ENCODE measurements around the gene CLDN12.
A peak's percentile ranks its signal among the peaks of the same experiment; 100 is the strongest.

CLDN12 gene

GRCh38 chr7:90403174-90404113, at the start of gene CLDN12:
CLDN12 (plus strand) TSS chr7:90403461; CDS start chr7:90412677, 9,216 bp downstream.
- DNase-seq (ENCODE audit: low spot score): peak; percentile 57

DNA sequence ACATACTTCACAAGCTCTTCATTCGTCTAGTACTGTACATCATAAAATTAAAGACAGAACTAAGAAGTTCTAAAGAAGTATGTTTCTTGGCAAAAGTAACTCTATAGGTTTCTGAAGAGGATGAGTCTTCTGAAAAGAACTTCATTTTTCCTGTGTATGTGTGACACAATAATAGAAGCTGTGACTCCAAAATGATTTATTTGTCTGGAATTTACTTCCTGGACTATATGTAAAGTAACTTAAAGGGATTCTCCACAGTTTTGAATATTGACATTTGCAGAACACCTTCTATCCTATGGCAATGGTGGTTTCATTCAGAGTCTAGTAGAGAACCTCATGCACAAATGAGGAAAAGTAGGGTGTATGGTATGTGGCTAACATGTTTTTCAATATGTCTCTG, 19.8 kb upstream of the CLDN12 start:
- no peak for DNase-seq (ENCODE audit: low spot score)

DNA sequence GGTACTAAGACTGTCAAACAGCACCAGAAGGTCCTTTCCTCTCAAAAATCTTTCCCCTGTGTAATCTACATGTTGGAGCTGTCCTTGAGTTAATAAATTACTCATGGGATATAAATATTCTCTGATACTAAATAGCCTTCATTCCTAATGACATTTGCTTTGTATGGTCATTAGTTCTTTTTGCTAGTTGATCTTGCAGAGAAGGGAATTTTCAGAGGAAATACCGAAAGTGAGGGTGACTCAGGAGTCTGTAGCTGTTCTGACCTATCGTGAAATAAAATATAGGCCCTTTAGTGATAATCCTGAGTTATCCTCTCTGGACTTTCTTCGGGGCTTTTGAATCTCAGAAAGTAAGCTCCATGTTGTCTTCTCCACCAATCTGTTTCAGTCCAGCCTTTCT, 19.4 kb upstream of the CLDN12 start:
- DNase-seq (ENCODE audit: low spot score): no peak

DNA sequence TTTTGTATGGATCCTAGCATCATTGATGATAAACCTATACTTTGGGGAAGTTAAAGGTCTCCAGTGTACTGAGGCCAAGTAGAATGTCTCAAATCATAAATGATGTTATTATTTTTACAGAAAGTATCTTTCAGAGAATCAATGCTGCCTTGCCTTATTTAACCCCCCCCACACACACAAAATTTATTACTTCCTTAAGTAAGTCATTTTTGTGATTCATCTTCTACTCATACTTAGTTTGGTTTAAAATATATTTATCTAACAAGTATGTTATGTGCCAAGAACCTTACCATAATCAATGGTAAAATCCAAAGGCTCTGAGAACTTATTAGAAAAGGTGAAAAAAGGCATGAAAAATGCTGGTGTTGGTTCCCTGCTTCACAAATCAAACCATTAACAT, 18.8 kb upstream of the CLDN12 start:
- no peak for DNase-seq (ENCODE audit: low spot score)

- DNase-seq (ENCODE audit: low spot score): no peak
Observed at GRCh38 chr7:90387470-90388240, 15.6 kb upstream of the CLDN12 start.

DNA sequence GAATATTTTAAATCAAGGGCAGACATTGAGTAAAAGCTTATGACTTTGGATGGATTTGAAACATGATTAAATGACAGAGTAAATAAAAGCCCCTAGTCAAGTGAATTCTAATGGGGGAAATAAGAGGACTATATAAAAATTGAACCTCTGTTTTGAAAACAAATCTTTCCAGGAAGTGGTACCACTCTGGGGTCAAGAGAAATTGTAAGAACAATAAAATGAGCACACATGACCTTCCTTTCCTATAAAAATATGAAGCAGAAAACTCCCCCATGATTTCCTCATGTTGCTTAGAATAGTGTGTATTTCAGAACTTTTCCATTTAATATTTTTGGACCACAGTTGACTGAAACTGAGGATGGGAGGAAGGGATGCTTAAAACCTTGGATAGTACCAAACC, 12.3 kb upstream of the CLDN12 start:
- DNase-seq (ENCODE audit: low spot score): no peak

- DNase-seq (ENCODE audit: low spot score): no peak
Observed at GRCh38 chr7:90391488-90391887, 11.8 kb upstream of the CLDN12 start.

- DNase-seq (ENCODE audit: low spot score): no peak
Observed at GRCh38 chr7:90396420-90396819, 6.8 kb upstream of the CLDN12 start.

DNA sequence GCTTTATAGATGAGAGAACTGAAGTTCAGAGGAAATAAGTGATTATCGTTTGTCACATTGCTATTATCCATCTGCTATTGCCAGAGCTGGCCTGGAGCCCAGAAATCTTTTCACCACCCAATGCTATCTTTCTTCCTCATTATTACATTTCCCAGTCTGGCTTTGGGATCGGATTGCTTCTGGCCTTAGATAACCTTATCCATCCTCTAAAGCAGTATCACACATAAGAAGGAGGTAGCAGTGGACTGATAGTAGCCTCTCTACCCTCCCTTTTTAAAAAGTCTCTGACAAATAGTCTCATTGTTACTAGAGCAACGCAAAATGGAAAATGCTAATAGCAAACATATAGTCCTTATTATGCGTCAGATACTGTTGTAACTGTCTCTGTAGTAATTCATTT, 1.3 kb upstream of the CLDN12 start:
- no peak for DNase-seq (ENCODE audit: low spot score)

GRCh38 chr7:90402785-90403173, 482 bp upstream of the CLDN12 start:
- no peak for DNase-seq (ENCODE audit: low spot score)

- no peak for DNase-seq (ENCODE audit: low spot score)
Observed at GRCh38 chr7:90404777-90405176, 1.5 kb downstream of the CLDN12 start.

- no peak for DNase-seq (ENCODE audit: low spot score)
Observed at GRCh38 chr7:90407484-90407821, 4.2 kb downstream of the CLDN12 start.

DNA sequence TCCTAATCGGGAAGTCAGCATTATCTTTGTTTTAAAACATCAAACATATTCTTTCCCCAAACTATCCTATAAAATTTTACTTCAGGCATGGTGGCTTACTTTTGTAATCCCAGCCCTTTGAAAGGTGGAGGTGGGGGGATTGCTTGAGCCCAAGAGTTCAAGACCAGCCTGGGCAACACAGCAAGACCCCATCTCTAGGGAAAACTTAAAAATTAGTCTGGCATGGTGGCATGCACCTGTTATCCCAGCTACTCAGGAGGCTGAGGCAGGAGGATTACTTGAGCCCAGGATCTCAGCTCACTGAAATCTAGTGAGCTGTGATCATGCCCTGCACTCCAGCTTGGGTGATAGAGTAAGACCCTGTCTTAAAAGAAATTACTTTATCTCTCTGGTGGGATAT, 4.9 kb downstream of the CLDN12 start:
- DNase-seq (ENCODE audit: low spot score): no peak

GRCh38 chr7:90409667-90410066, 6.4 kb downstream of the CLDN12 start:
- DNase-seq (ENCODE audit: low spot score): no peak

- no peak for DNase-seq (ENCODE audit: low spot score)
Observed at GRCh38 chr7:90411510-90411909, 8.2 kb downstream of the CLDN12 start.

GRCh38 chr7:90412458-90413184, 9.4 kb downstream of the CLDN12 start:
- no peak for DNase-seq (ENCODE audit: low spot score)

DNA sequence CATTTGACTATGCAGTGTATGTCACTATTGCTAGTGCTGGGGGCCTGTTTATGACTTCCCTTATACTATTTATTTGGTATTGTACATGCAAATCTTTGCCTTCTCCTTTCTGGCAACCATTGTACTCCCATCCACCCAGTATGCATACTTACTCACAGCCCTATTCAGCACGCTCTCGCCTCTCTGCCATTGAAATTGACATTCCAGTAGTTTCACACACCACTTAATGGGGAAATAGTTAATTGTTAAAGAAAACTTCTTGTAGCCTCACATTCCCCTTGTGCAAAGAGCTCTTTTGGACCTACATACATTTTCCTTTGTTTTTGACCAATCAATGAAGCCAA, 9.9 kb downstream of the CLDN12 start:
- no peak for DNase-seq (ENCODE audit: low spot score)

DNA sequence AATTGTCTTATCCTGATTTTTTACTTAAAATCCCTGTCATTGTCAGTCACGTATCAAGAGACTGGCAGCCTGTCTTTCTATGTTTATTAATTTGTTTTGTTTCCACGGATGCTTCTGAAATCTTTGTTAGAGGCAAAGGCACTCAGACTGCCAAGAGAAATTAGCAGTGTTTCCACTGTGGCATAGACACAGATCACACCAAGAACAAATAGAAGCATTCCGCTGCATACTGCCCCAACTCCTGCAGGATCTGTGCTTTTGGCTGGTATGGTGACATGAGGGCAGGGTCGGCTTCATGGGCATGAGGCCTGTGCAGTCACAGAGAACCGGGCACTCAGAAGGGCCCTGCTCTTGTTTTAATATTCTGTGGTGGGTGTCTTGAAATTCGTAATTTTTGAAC, 18.4 kb downstream of the CLDN12 start:
- no peak for DNase-seq (ENCODE audit: low spot score)

- no peak for DNase-seq (ENCODE audit: low spot score)
Observed at GRCh38 chr7:90424720-90425119, 21.5 kb downstream of the CLDN12 start.

GRCh38 chr7:90425376-90425775, 22.1 kb downstream of the CLDN12 start:
- no peak for DNase-seq (ENCODE audit: low spot score)

GRCh38 chr7:90430614-90431460, 27.6 kb downstream of the CLDN12 start:
- DNase-seq (ENCODE audit: low spot score): no peak

DNA sequence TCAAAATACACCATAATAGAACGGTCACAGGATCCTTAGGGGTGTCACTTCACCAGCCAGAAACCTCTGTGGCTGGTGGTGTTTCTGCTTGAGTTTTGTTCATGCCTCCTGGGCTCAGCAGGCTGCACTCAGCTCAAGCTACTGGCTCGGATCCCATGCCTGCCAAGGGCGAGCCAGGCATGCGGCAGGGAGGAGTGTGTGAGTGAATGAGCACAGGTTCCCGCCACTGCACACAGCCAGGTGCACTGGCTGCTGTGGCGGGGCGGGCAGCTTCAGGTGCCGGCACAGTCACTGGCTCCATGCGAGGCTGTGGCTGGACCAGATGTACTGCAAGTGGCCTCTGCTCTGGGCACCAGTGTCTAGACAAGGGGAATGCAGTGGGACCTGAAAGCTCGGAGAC, 29.5 kb downstream of the CLDN12 start:
- DNase-seq (ENCODE audit: low spot score): no peak

Data from CD4-positive, alpha-beta T cell treated with Interleukin-6 at 100 ng/mL for 8 hours (primary cell).